ENCODE results near the gene NFIA.
"Not testable (repeated sequence)": the region's sequence is repeated elsewhere in the genome, so short reads cannot be mapped to it uniquely, and the experiment has no call there.

The NFIA gene

DNA sequence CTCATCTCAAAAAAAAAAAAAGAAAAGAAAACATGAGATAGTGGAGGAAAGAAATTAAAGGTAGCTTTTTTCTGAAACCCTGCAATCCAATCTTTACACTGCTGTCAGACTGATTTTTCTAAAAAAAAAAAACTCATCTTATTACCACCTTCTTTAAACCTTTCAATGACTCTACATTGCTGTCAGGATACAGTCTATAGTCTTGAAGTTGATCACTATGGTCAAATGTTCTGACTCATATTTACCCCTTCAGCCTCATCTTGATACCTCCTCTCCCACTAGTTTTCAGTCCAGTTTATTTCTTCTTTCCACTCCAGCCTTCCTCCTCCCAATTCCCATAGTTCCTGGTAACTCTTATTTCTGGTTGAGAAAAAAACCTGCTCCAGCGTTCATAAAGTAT is 17.7 kb upstream of the NFIA start:
- DNase-seq (ENCODE audit: low read depth), result no peak
- H3K4me3 ChIP-seq (ENCODE audit: low read length), result no peak overlapping the region
- TF ChIP-seq CTCF (conservative IDR thresholded peaks at IDR 0.05; ENCODE audit: low read length), result no peak

GRCh38 chr1:61067446-61068019 is 14.8 kb upstream of the NFIA start:
- no peak overlapping the region for H3K4me3 ChIP-seq (ENCODE audit: low read length)
- DNase-seq (ENCODE audit: low read depth), result no peak
- TF ChIP-seq CTCF (conservative IDR thresholded peaks at IDR 0.05; ENCODE audit: low read length), result no peak

GRCh38 chr1:61070054-61070453 is 12.3 kb upstream of the NFIA start:
- DNase-seq (ENCODE audit: low read depth), result no peak
- H3K4me3 ChIP-seq (ENCODE audit: low read length), result no peak overlapping the region
- no peak for TF ChIP-seq CTCF (conservative IDR thresholded peaks at IDR 0.05; ENCODE audit: low read length)

DNA sequence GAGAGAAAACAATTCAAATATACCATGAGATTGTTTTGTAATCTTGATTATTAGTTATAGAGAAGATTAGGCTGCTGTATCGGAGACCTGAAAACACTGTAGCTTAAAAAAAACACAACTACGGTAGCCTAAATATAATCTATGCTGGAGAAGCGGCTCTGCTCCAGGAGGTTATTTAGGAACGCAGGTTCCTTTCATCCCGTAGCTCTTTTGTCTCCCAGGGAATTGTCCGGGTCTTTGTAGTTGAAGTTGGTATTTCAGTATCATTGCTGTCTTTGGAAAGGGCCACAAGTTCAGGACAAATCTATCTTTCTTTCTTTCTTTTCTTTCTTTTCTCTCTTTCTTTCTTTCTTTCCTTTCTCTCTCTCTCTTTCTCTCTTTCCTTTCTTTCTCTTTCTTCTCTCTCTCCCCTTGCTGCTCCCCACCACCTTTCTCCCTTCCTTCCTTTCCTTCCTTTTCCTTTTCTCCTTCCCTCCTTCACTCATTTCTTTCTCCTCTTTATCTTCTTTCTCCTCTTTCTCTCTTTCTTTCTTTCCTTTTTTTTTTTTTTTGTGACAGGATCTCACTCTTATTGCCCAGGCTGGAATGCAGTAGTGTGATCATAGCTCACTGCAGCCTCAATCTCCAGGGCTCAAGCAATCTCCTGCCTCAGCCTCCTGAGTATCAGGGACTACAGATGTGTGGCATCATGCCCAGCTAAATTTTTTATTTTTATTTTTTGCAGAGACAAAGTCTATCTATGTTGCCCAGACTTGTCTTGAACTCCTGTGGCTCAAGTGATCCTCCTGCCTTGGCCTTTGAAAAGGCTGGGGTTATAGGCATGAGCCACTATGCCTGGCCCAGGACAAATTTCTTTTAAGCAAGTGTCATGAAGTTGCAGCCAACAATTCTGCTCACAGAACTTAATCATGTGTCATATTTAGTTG is 10.9 kb upstream of the NFIA start:
- no peak for DNase-seq (ENCODE audit: low read depth)
- TF ChIP-seq CTCF (conservative IDR thresholded peaks at IDR 0.05; ENCODE audit: low read length), result no peak
- no peak overlapping the region for H3K4me3 ChIP-seq (ENCODE audit: low read length)

GRCh38 chr1:61073871-61074270 is 8.5 kb upstream of the NFIA start:
- DNase-seq (ENCODE audit: low read depth), result no peak
- no peak for TF ChIP-seq CTCF (conservative IDR thresholded peaks at IDR 0.05; ENCODE audit: low read length)

GRCh38 chr1:61075833-61076232 is 6.5 kb upstream of the NFIA start:
- not testable (repeated sequence) for H3K4me3 ChIP-seq (ENCODE audit: low read length); DNase-seq (ENCODE audit: low read depth)

More at GRCh38 chr1:61073871-61074270, 8.5 kb upstream of the NFIA start:
- H3K4me3 ChIP-seq (ENCODE audit: low read length), result no peak overlapping the region

GRCh38 chr1:61076728-61077675 is 5.4 kb upstream of the NFIA start:
- TF ChIP-seq CTCF (conservative IDR thresholded peaks at IDR 0.05; ENCODE audit: low read length), result no peak
- H3K4me3 ChIP-seq (ENCODE audit: low read length), result peak overlapping the region; percentile 67
- DNase-seq (ENCODE audit: low read depth), result peak; percentile 83

Measured in AG10803 (cell line).